Measurements from ENCODE around the gene PYGB. TPM values are rescaled to one million over a fixed set of nuclear protein-coding genes. Genes with fewer than 3 reads are reported as not detected.
A peak's percentile ranks its signal among the peaks of the same experiment; 100 is the strongest.

PYGB gene
- total and polyA plus RNA-seq, 7 donors: 4.9 to 22.3 (median 9.5) TPM

GRCh38 chr20:25302596-25302995, 54.7 kb downstream of the PYGB start:
- Histone ChIP-seq H3K36me3 (ENCODE audit: insufficient read depth in 1 of 2, low read depth in 1 of 2) (peaks cover 0 to 23% of the 10 kb centered on the region in 2 donors), H3K4me3 (no peak overlapping the region), H3K9me3 (no peaks in the 10 kb centered on the region), H3K4me1 (no peaks in the 10 kb centered on the region), H3K27ac (no peak overlapping the region), H3K27me3 (ENCODE audit: insufficient read depth in 3 of 3, low read length in 2 of 3) (no peaks in the 10 kb centered on the region)
- no peak for TF ChIP-seq CTCF (IDR thresholded peaks at IDR 0.05)
- ATAC-seq (no peak), DNase-seq (peak in 1 of 2 donors; percentile 41)
- intact Hi-C loops (cut with DNase I): no loop called here
- WGBS, 3 donors: 92 to 98% (median 93%) methylated on average over 6 of the region's 6 CpGs

- WGBS, 3 donors: 91 to 94% (median 93%) methylated on average over 12 of the region's 12 CpGs
- Histone ChIP-seq H3K27me3 (ENCODE audit: insufficient read depth in 3 of 3, low read length in 2 of 3) (no peaks in the 10 kb centered on the region), H3K4me1 (no peaks in the 10 kb centered on the region), H3K27ac (no peak overlapping the region), H3K4me3 (no peak overlapping the region), H3K36me3 (ENCODE audit: insufficient read depth in 1 of 2, low read depth in 1 of 2) (peaks cover 0 to 26% of the 10 kb centered on the region in 2 donors), H3K9me3 (no peaks in the 10 kb centered on the region)
- ATAC-seq (no peak), DNase-seq (peak in 1 of 2 donors; percentile 26)
- intact Hi-C loops (cut with DNase I): no loop called here
- TF ChIP-seq CTCF (IDR thresholded peaks at IDR 0.05): no peak
Measured at GRCh38 chr20:25303292-25304024, 55.6 kb downstream of the PYGB start.

- no peak for ATAC-seq
- 90 to 96% (median 91%) methylated on average over 11 of the region's 11 CpGs for WGBS, 3 donors
- Histone ChIP-seq H3K4me3 (no peak overlapping the region), H3K4me1 (no peaks in the 10 kb centered on the region), H3K36me3 (ENCODE audit: insufficient read depth in 1 of 2, low read depth in 1 of 2) (peaks cover 0 to 24% of the 10 kb centered on the region in 2 donors), H3K27ac (no peak overlapping the region), H3K27me3 (ENCODE audit: insufficient read depth in 3 of 3, low read length in 2 of 3) (no peaks in the 10 kb centered on the region), H3K9me3 (no peaks in the 10 kb centered on the region)
- intact Hi-C loops (cut with DNase I): no loop called here
- no peak for TF ChIP-seq CTCF (IDR thresholded peaks at IDR 0.05)
- peak in 1 of 2 donors; percentile 16 for DNase-seq
Measured at GRCh38 chr20:25304025-25304549, 56.2 kb downstream of the PYGB start.

- Histone ChIP-seq H3K27me3 (ENCODE audit: insufficient read depth in 3 of 3, low read length in 2 of 3) (no peaks in the 10 kb centered on the region), H3K4me3 (no peak overlapping the region), H3K27ac (no peak overlapping the region), H3K4me1 (peaks cover 22% of the 10 kb centered on the region), H3K9me3 (no peaks in the 10 kb centered on the region), H3K36me3 (ENCODE audit: insufficient read depth in 1 of 2, low read depth in 1 of 2) (peaks cover 0 to 24% of the 10 kb centered on the region in 2 donors)
- DNase-seq (no peak), ATAC-seq (no peak)
- intact Hi-C loops (cut with DNase I): no loop called here
- 89 to 96% (median 94%) methylated on average over 10 of the region's 10 CpGs for WGBS, 3 donors
- TF ChIP-seq CTCF (IDR thresholded peaks at IDR 0.05): no peak
Measured at GRCh38 chr20:25306991-25307903, 59.4 kb downstream of the PYGB start.

Measured in psoas muscle (tissue), 8 donors.